Body of pancreas (tissue), 4 donors: Measurements from ENCODE around the gene DYNC2LI1.

Source experiments
- CTCF ChIP-seq, 7 experiments: fragments of 450-650 bp in 4 of 7; fragments of 200-600 bp in 3 of 7; sonication (generic) in 3 of 7; IDR thresholded peaks; one replicate each; pipeline ENCODE4 v1.5.1; 2016 to 2019; ENCODE audit warnings: antibody characterized with exemption in 7 of 7
- POLR2A ChIP-seq, 3 donors: fragments of 450-650 bp; IDR thresholded peaks; one replicate each; pipeline ENCODE4 v1.6.1; 2016; ENCODE audit warnings: antibody characterized with exemption in 3 of 3, mild to moderate bottlenecking in 2 of 3

- TF ChIP-seq CTCF (IDR thresholded peaks at IDR 0.05) (no peak), POLR2A (IDR thresholded peaks at IDR 0.05) (no peak)
Observed at GRCh38 chr2:43725711-43726246, 48.1 kb upstream of the DYNC2LI1 start.
